ENCODE results near the gene SSU72. TPM values are rescaled to one million over a fixed set of nuclear protein-coding genes. Genes with fewer than 3 reads are reported as not detected.
"Not testable (repeated sequence)": the region's sequence is repeated elsewhere in the genome, so short reads cannot be mapped to it uniquely, and the experiment has no call there.

The SSU72 gene
- total and polyA plus RNA-seq, 2 donors from 2014 or later: 102 to 143 TPM

- H3K4me3 ChIP-seq (ENCODE audit: low read length in 3 of 3): no peak overlapping the region
- no peaks in the 10 kb centered on the region for H3K9me3 ChIP-seq (ENCODE audit: control insufficient read depth in 2 of 3, insufficient read depth in 1 of 3, low read length in 3 of 3)
- H3K9ac ChIP-seq (ENCODE audit: low read length in 3 of 3): no peak overlapping the region
- no peaks in the 10 kb centered on the region for H3K36me3 ChIP-seq (ENCODE audit: control insufficient read depth in 2 of 3, insufficient read depth in 3 of 3, low read length in 3 of 3)
- intact Hi-C loops (cut with DNase I): no loop called here
- no peak for DNase-seq
- no peak for TF ChIP-seq CTCF (IDR thresholded peaks at IDR 0.05; ENCODE audit: borderline replicate concordance, extremely low read depth, insufficient read depth)
- no peak for FAIRE-seq
- H3K27me3 ChIP-seq (ENCODE audit: control insufficient read depth, insufficient read depth, low read length): no peaks in the 10 kb centered on the region
- H3K27ac ChIP-seq (ENCODE audit: low read depth in 2 of 2, low read length in 2 of 2): no peak overlapping the region
- peaks cover 3 to 10% (median 3%) of the 10 kb centered on the region in 3 donors for H3K4me1 ChIP-seq (ENCODE audit: control insufficient read depth in 2 of 3, insufficient read depth in 2 of 3, low read depth in 1 of 3, low read length in 3 of 3)
These were observed 67.4 kb downstream of the SSU72 start for GRCh38 chr1:1507305-1507704.

- DNase-seq; H3K27me3 ChIP-seq (ENCODE audit: control insufficient read depth, insufficient read depth, low read length); H3K36me3 ChIP-seq (ENCODE audit: control insufficient read depth in 2 of 3, insufficient read depth in 3 of 3, low read length in 3 of 3); FAIRE-seq; H3K9me3 ChIP-seq (ENCODE audit: control insufficient read depth in 2 of 3, insufficient read depth in 1 of 3, low read length in 3 of 3); H3K27ac ChIP-seq (ENCODE audit: low read depth in 2 of 2, low read length in 2 of 2); H3K4me3 ChIP-seq (ENCODE audit: low read length in 3 of 3); H3K9ac ChIP-seq (ENCODE audit: low read length in 3 of 3); H3K4me1 ChIP-seq (ENCODE audit: control insufficient read depth in 2 of 3, insufficient read depth in 2 of 3, low read depth in 1 of 3, low read length in 3 of 3); intact Hi-C loops (cut with DNase I): not testable (repeated sequence)
These were observed 68.9 kb downstream of the SSU72 start for GRCh38 chr1:1505801-1506200.

- FAIRE-seq: peak; percentile 25
- H3K9ac ChIP-seq (ENCODE audit: low read length in 3 of 3): not testable (repeated sequence)
- DNase-seq: peak in 1 of 5 donors; percentile 29
These were observed 69.3 kb downstream of the SSU72 start for GRCh38 chr1:1505366-1505798.

GRCh38 chr1:1504777-1505365 is 69.8 kb downstream of the SSU72 start:
- intact Hi-C loops (cut with DNase I); H3K27me3 ChIP-seq (ENCODE audit: control insufficient read depth, insufficient read depth, low read length); H3K36me3 ChIP-seq (ENCODE audit: control insufficient read depth in 2 of 3, insufficient read depth in 3 of 3, low read length in 3 of 3); H3K4me1 ChIP-seq (ENCODE audit: control insufficient read depth in 2 of 3, insufficient read depth in 2 of 3, low read depth in 1 of 3, low read length in 3 of 3); FAIRE-seq; H3K9ac ChIP-seq (ENCODE audit: low read length in 3 of 3); H3K9me3 ChIP-seq (ENCODE audit: control insufficient read depth in 2 of 3, insufficient read depth in 1 of 3, low read length in 3 of 3): not testable (repeated sequence)
- Histone ChIP-seq H3K4me3 (ENCODE audit: low read length in 3 of 3) (peak overlapping the region in 1 of 3 donors; percentile 18), H3K27ac (ENCODE audit: low read depth in 2 of 2, low read length in 2 of 2) (peak overlapping the region in 1 of 2 donors; percentile 51)
- TF ChIP-seq CTCF (IDR thresholded peaks at IDR 0.05; ENCODE audit: borderline replicate concordance, extremely low read depth, insufficient read depth): peak; percentile 48
- peak in 4 of 5 donors; percentile 82 to 92 (median 85) for DNase-seq

More at GRCh38 chr1:1505366-1505798, 69.3 kb downstream of the SSU72 start:
- H3K9me3 ChIP-seq (ENCODE audit: control insufficient read depth in 2 of 3, insufficient read depth in 1 of 3, low read length in 3 of 3); H3K27me3 ChIP-seq (ENCODE audit: control insufficient read depth, insufficient read depth, low read length); intact Hi-C loops (cut with DNase I); H3K36me3 ChIP-seq (ENCODE audit: control insufficient read depth in 2 of 3, insufficient read depth in 3 of 3, low read length in 3 of 3); H3K4me1 ChIP-seq (ENCODE audit: control insufficient read depth in 2 of 3, insufficient read depth in 2 of 3, low read depth in 1 of 3, low read length in 3 of 3): not testable (repeated sequence)
- Histone ChIP-seq H3K27ac (ENCODE audit: low read depth in 2 of 2, low read length in 2 of 2) (peak overlapping the region in 1 of 2 donors; percentile 51), H3K4me3 (ENCODE audit: low read length in 3 of 3) (peak overlapping the region in 1 of 3 donors; percentile 18)

- H3K9me3 ChIP-seq (ENCODE audit: control insufficient read depth in 2 of 3, insufficient read depth in 1 of 3, low read length in 3 of 3); intact Hi-C loops (cut with DNase I); H3K9ac ChIP-seq (ENCODE audit: low read length in 3 of 3); H3K4me1 ChIP-seq (ENCODE audit: control insufficient read depth in 2 of 3, insufficient read depth in 2 of 3, low read depth in 1 of 3, low read length in 3 of 3); H3K27me3 ChIP-seq (ENCODE audit: control insufficient read depth, insufficient read depth, low read length); H3K27ac ChIP-seq (ENCODE audit: low read depth in 2 of 2, low read length in 2 of 2); H3K4me3 ChIP-seq (ENCODE audit: low read length in 3 of 3); DNase-seq; FAIRE-seq: not testable (repeated sequence)
- peaks cover 0 to 14% (median 0%) of the 10 kb centered on the region in 3 donors for H3K36me3 ChIP-seq (ENCODE audit: control insufficient read depth in 2 of 3, insufficient read depth in 3 of 3, low read length in 3 of 3)
These were observed 79.1 kb downstream of the SSU72 start for GRCh38 chr1:1495461-1495975.

GRCh38 chr1:1494311-1494710 is 80.4 kb downstream of the SSU72 start:
- peaks cover 0 to 14% (median 0%) of the 10 kb centered on the region in 3 donors for H3K36me3 ChIP-seq (ENCODE audit: control insufficient read depth in 2 of 3, insufficient read depth in 3 of 3, low read length in 3 of 3)
- H3K27ac ChIP-seq (ENCODE audit: low read depth in 2 of 2, low read length in 2 of 2); H3K4me1 ChIP-seq (ENCODE audit: control insufficient read depth in 2 of 3, insufficient read depth in 2 of 3, low read depth in 1 of 3, low read length in 3 of 3); DNase-seq; H3K9me3 ChIP-seq (ENCODE audit: control insufficient read depth in 2 of 3, insufficient read depth in 1 of 3, low read length in 3 of 3); H3K9ac ChIP-seq (ENCODE audit: low read length in 3 of 3); H3K27me3 ChIP-seq (ENCODE audit: control insufficient read depth, insufficient read depth, low read length); FAIRE-seq; intact Hi-C loops (cut with DNase I); H3K4me3 ChIP-seq (ENCODE audit: low read length in 3 of 3): not testable (repeated sequence)
